HG03521 (cell line): ENCODE results near the gene NDUFA13.

Experiments used
- ATAC-seq: cut with Tn5 transposase; IDR thresholded peaks from one replicate; pipeline ENCODE4 v1.9.1; 2021; ENCODE audit warnings: mild to moderate bottlenecking, moderate library complexity; ENCODE audit not compliant: unreplicated experiment

The NDUFA13 gene

DNA sequence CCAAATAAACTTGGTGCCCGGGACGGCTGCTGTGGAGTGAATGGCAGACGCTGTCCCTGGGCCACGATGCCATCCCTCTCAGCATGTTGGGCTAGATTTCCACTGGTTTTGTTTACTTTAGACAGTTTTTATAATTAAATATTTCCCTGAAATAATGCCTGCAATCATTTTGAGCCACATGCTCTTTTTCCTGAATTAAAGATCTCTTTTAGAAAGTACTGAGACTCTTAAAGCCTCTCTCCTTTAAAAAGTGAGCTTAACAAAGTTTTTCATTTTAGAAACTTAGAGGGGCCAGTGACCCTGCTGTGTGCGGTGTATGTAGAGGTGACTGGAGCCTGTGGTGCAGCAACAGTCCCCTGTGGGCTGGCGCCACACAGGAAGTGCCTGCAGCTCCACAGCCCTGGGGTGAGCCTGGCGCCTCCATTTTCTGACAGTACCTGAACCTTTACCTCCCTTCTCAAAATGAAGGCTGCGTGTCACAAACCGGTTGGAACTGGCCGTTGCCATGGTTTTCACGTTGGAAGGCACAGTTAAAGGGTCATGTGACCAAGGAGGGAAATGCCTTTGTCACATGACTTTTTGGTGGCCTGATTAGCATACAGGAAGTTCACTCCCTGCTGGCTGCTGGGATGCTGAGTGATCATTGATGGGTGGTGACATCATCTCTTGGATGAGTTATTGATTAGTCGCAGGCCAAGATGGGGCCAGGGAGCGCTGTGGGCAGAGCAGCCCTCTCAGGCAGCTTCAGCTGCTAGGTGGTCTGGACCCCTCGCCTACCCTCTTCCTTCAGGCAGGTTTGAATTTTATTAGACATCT, 26.9 kb upstream of the NDUFA13 start:
- no peak for ATAC-seq

DNA sequence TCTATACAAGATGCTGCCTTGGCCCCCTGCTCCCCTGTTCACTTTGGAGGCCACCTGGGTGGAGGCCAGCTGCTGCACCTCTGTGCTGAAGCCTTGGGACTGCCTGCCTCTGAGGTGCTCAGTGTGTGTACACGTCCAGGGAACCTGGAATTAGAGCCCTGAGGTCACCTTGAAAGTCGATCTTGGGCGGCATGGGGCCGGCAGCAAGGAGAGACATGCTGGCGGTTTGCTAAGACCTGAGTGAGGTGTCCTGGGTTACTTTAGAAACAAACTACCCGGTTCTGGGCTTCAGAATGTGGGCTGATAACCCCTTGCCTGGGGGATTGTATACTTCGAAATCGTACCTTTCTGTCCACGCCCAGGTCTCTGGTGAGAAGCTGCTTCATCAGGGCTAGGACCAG, 26.2 kb upstream of the NDUFA13 start:
- ATAC-seq: no peak

GRCh38 chr19:19490214-19490968, 25.6 kb upstream of the NDUFA13 start:
- ATAC-seq: no peak

DNA sequence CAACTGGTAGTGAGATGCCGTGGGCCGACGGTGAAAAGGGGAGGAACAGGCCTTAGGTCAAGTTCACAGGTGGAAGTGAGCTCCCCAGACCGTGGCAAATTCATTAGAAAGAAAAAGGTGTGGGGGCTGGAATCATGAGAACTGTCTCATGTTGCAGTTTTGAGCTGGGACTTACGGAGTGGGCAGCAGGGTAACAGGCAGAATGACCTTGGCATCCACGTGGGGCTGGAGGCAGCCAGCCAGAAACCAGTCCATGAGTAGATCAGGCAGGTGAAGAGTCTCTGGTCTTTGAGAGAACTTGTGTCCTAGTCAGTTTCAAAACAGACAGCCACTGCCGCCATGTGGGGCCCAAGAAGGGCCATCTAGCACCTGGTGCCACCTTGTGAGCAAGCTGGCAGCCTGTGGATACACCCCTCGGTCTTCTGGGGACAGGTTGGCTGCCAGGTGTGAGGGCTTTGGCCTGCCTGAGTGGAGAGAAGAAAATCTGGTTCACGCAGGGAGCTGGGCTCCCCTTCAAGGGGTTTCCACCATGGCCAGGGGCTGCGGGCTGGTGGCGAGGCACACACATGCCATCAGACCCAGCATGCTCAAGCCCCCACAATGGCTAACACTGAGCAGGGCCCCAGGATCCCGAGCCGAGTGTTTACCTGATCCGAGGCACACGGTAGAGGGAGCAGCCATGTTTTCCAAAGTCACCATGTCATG, 24.6 kb upstream of the NDUFA13 start:
- ATAC-seq: no peak

DNA sequence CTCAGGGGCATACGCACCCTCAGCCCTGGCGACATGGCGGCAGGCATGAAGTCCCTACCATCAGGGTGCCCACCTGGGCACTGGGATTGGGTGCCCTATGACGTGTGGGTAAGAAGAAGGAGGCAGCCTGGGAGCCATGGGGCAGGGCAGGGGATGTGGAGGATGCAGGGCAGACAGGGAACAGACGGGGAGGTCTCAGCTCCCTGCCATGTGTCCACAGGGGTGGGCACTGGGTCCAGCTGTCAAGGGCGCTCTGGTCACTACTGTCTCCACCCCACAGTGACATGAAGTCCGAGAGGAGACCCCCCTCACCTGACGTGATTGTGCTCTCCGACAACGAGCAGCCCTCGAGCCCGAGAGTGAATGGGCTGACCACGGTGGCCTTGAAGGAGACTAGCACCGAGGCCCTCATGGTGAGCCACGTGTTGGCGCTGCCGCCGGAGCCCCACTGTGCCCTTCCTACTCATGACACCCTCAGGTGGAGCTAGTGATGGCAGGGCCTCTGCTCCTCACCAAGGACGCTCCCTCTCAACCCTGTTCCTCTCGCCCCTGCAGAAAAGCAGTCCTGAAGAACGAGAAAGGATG, 23.9 kb upstream of the NDUFA13 start:
- no peak for ATAC-seq

DNA sequence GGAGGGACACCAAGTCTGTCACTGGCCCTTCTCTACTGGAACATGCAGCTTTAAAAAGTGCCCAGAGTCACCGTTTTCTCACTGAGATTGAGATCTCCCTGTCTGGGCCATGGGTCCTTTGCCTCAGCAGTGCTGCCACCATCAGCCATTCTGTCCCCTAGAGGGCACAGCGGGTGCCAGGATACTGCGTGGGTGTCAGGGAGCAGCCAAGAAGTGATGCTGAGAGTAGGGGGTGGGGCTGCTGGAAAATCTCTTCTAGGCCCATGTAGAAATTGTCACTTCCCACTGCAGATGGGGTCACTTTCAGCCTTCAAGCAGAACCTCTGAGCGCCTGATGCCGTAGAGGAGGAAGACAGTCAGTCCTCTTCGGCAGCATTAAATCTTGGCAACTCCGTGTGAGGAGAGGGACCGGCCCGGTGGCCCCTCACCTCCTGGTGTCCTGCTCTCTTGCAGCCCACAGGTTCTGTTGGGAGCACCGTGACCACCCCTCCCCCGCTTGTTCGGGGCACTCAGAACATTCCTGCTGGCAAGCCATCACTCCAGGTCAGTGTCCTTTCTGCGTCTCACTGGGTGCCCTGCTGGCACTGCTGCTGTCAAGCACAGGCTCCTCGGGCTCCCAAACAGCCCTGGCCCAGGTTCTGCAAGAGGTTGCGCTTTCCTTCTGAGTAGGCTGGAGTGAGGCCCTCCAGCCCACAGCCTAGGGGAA, 22.0 kb upstream of the NDUFA13 start:
- ATAC-seq: no peak

DNA sequence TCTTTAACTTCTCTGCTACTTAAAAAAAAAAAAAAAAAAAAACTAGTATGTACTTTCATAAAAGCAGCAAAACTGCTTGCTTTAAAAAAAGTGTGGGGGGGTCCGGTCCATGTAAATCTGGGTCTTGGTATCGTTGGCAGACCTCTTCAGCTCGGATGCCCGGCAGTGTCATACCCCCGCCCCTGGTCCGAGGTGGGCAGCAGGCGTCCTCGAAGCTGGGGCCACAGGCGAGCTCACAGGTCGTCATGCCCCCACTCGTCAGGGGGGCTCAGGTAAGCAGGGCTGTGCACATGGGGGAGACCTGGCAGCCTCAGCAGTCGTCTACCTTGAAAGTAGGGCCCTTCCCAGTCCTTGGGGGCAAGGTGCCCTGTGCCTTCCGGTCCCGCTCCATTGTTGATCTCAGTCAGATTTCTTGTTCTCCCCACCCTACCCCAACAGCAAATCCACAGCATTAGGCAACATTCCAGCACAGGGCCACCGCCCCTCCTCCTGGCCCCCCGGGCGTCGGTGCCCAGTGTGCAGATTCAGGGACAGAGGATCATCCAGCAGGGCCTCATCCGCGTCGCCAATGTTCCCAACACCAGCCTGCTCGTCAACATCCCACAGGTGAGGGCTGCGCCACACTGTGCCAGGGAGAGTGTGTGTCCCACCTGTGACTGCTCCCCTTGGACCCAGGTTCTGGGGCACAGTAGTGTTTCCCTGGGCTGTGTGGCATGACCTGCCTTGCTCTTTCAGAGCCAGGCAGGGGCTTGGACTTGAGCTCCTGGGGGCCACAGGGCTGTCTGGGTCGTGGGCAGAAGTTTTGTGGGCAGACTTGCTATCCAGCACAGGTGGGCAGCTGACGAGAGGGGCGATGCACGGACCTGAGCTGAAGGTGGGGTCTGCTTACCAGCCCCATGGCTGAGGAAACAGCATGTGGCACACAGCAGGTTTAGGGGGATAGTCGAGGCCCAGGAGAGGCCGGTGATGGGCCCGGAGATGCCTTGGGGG, 20.1 kb upstream of the NDUFA13 start:
- no peak for ATAC-seq

- ATAC-seq: no peak
Observed at GRCh38 chr19:19498255-19498991, 17.6 kb upstream of the NDUFA13 start.

DNA sequence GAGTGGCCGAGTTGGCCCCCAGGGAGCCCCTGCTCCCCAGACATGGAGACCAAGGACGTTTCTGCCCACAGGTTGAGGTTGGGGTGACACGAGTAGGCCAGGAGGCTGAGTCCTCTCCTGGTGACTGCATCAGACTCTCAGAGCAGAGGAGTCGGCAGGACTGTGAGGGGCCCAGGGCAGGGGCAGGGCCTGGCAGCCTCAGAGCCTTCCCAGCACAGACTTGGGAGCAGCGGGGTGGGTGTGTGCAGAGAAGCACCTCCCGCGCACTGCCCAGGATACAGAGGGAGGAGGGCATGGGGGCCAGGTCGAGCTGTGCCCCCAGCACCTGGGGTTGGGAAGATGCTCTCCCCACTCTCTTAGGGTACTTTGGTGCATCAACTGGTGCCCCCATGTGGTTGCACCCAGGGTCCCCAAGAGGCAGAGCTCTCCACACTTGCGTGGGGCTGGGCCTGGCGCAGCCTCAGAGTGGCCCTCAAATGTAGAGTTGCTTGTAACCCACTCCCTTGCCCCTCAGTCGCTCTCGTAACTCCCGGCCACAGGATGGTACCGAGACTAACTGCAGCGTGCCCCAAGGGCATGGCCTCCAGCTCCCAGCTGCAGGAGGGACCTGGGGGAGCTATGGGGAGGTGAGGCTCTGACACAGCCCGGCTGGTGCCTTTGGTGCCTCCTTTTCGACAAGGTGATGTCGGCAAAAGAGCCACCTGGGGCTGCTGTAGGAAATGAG, 16.6 kb upstream of the NDUFA13 start:
- no peak for ATAC-seq

GRCh38 chr19:19500975-19501644, 14.9 kb upstream of the NDUFA13 start:
- ATAC-seq: no peak

DNA sequence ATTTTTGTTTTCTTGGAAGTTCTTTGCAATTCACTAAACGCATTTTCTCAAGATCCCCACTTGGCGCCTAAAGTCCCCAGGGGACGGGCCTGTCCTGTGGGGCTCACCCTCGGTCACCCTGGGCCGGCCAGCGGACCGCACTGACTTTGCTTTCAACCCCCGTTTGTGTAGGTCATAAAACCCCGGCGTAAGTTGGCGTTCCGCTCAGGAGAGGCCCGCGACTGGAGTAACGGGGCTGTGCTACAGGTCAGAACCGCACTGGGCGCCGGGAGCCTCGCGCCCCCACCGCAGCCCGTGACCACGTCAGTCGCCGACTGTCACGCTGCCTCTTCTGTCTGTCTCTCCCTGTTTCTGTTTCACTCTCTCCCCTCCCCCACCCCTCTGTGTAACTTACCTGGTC, 14.2 kb upstream of the NDUFA13 start:
- ATAC-seq: no peak

GRCh38 chr19:19502281-19502680, 13.7 kb upstream of the NDUFA13 start:
- ATAC-seq: no peak

DNA sequence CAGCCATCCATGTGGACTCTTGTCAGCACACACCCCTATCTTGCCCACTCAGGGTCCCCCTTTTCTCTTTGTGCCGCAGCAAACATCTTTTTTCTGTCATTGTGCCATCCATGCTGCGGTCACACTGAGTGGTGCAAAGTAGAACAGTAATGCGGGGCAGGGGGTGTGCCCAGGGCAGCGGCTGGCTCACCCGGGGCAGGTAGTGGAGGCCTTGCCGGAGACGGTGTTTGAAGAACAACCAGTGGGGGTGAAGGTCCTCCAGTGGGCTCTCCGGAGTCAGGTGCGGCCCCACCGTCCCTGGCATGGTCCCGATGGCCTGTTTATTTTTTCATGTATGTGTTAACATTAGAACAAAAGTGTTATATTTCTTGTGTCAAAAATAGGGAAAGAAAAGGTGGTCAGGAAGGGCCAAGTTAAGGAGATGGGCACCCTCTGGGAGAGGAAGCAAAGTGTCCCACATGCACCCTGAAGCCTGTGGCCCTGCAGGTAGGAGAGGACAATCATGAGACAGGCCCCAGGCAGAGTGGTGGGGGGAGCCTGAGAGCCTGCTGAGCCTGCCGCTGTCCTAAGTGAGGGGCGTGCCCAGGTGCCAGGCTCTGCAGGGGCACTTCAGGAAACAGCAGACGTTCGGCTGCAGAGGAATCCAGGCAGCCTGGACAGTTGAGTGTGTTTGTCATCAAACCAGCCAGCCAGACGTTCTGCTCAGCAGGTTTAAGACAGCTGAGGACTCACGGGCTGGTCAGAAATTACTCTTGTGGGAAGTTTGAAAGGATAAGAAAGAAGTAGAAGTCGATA, 13.0 kb upstream of the NDUFA13 start:
- ATAC-seq: no peak

GRCh38 chr19:19504754-19505668, 11.0 kb upstream of the NDUFA13 start:
- ATAC-seq: no peak

- ATAC-seq: no peak
Observed at GRCh38 chr19:19505669-19506326, 10.2 kb upstream of the NDUFA13 start.
